ENCODE results near the gene CYP4A22.

- TF ChIP-seq CTCF (conservative IDR thresholded peaks at IDR 0.05 in 1 of 2, IDR thresholded peaks at IDR 0.05 in 1 of 2; ENCODE audit: low read depth in 1 of 2, low read length in 2 of 2) (no peak), EZH2 (IDR thresholded peaks at IDR 0.05; ENCODE audit: low read length, missing control alignments) (no peak)
These were observed 53.2 kb downstream of the CYP4A22 start for GRCh38 chr1:47190509-47190855.

Measured in fibroblast of lung (primary cell).